Mammary epithelial cell (primary cell): ENCODE results near the gene TCL1A.

Experiments used
- CTCF ChIP-seq, 2 donors: IDR thresholded peaks in 1 of 2; conservative IDR thresholded peaks in 1 of 2; 2 replicates each; pipeline ENCODE4 v1.5.1; 2011 to 2012; ENCODE audit warnings: inconsistent platforms in 2 of 2, low read length in 2 of 2, mild to moderate bottlenecking in 2 of 2, control low read depth in 1 of 2, low read depth in 1 of 2; ENCODE audit not compliant: insufficient read depth in 1 of 2; ENCODE audit errors: extremely low read depth in 1 of 2
- EZH2 ChIP-seq: IDR thresholded peaks from 2 replicates; pipeline ENCODE4 v1.6.1; 2012; ENCODE audit warnings: low read length, inconsistent platforms, borderline replicate concordance

- TF ChIP-seq CTCF (conservative IDR thresholded peaks at IDR 0.05 in 1 of 2, IDR thresholded peaks at IDR 0.05 in 1 of 2; ENCODE audit: extremely low read depth in 1 of 2, insufficient read depth in 1 of 2, low read depth in 1 of 2, low read length in 2 of 2), result no peak
- TF ChIP-seq EZH2, result no peak
Observed at GRCh38 chr14:95722525-95723190, 8.7 kb upstream of the TCL1A start.
